HG02759 (cell line): ENCODE data around the gene CNP.

Experiments
- ATAC-seq: cut with Tn5 transposase; IDR thresholded peaks from one replicate; pipeline ENCODE4 v1.9.1; 2021; ENCODE audit warnings: mild to moderate bottlenecking, moderate library complexity; ENCODE audit not compliant: unreplicated experiment

Gene CNP

GRCh38 chr17:42026857-42027589, 60.4 kb downstream of the CNP start:
- no peak for ATAC-seq
